Measurements from ENCODE around the gene ERF. TPM values are rescaled to one million over a fixed set of nuclear protein-coding genes. Genes with fewer than 3 reads are reported as not detected.

The ERF gene
- total RNA-seq, 1 experiment from 2014 or later: 96.1 TPM

GRCh38 chr19:42273407-42274064 lies 18.6 kb upstream of the ERF start:
- intact Hi-C loops (cut with micrococcal nuclease): no loop called here
- H3K4me1 ChIP-seq (ENCODE audit: control insufficient read depth in 1 of 2, insufficient read depth in 2 of 2, low read length in 2 of 2): peaks cover 25 to 32% of the 10 kb centered on the region in 2 experiments
- no peak overlapping the region for H3K9ac ChIP-seq (ENCODE audit: low read length)
- TF ChIP-seq EGR1 (IDR thresholded peaks at IDR 0.05; ENCODE audit: low read depth) (no peak), TCF7L2 (IDR thresholded peaks at IDR 0.05; ENCODE audit: borderline replicate concordance, extremely low read depth, insufficient read depth, insufficient read length) (no peak), CBX3 (IDR thresholded peaks at IDR 0.05; ENCODE audit: low read depth) (no peak), POLR2AphosphoS5 (IDR thresholded peaks at IDR 0.05; ENCODE audit: low read depth, low read length) (no peak), ZFX (IDR thresholded peaks at IDR 0.05) (no peak), ZNF274 (IDR thresholded peaks at IDR 0.05; ENCODE audit: low read depth, low read length) (no peak), EZH2phosphoT487 (IDR thresholded peaks at IDR 0.05; ENCODE audit: borderline replicate concordance) (no peak), EZH2 (IDR thresholded peaks at IDR 0.05) (no peak), MAX (IDR thresholded peaks at IDR 0.05) (no peak), CTCF (IDR thresholded peaks at IDR 0.05 in 2 of 3, conservative IDR thresholded peaks at IDR 0.05 in 1 of 3; ENCODE audit: borderline replicate concordance in 1 of 3, insufficient read depth in 1 of 3, low read depth in 2 of 3, low read length in 2 of 3) (no peak), ZBTB33 (IDR thresholded peaks at IDR 0.05; ENCODE audit: extremely low read depth, insufficient replicate concordance, low read length) (no peak), POLR2A (IDR thresholded peaks at IDR 0.05; ENCODE audit: borderline replicate concordance, extremely low read depth, insufficient read depth, insufficient read length) (no peak), YY1 (IDR thresholded peaks at IDR 0.05; ENCODE audit: extremely low read depth, insufficient replicate concordance, low read depth, low read length) (no peak), SIN3A (IDR thresholded peaks at IDR 0.05; ENCODE audit: low read depth) (no peak), JUND (IDR thresholded peaks at IDR 0.05) (no peak), CEBPB (IDR thresholded peaks at IDR 0.05; ENCODE audit: low read depth) (no peak), RAD21 (IDR thresholded peaks at IDR 0.05; ENCODE audit: low read depth) (no peak), SRF (IDR thresholded peaks at IDR 0.05; ENCODE audit: low read depth) (no peak)
- H3K27me3 ChIP-seq (ENCODE audit: insufficient read depth, low read length): no peaks in the 10 kb centered on the region
- ATAC-seq (no peak), DNase-seq (ENCODE audit: low read depth, low spot score) (no peak)
- H3K9me2 ChIP-seq (ENCODE audit: insufficient read depth): no peaks in the 10 kb centered on the region
- peaks cover 3 to 5% of the 10 kb centered on the region in 2 experiments; a peak in 2 of 4 replicates for H3K36me3 ChIP-seq (ENCODE audit: control insufficient read depth in 1 of 2, insufficient read depth in 2 of 2, low read length in 2 of 2)
- ChIA-PET RAD21 (ENCODE audit: low non-redundant PET in 1 of 2, low total read pairs in 2 of 2, uncharacterized antibody in 2 of 2, unreplicated experiment in 2 of 2) (no interaction called here), POLR2A (no interaction called here), CTCF (no interaction called here)
- no peak overlapping the region for H3K4me3 ChIP-seq (replicated peaks in 1 of 2; ENCODE audit: low read depth in 1 of 2, low read length in 2 of 2)
- no peak overlapping the region for H3K27ac ChIP-seq (ENCODE audit: low read depth, low read length)
- peaks cover 16% of the 10 kb centered on the region for H3K79me2 ChIP-seq (ENCODE audit: insufficient read depth, low read length)
- H4K20me1 ChIP-seq (ENCODE audit: insufficient read depth): no peaks in the 10 kb centered on the region
- no TSS peak for BruUV-seq (replicated peaks)
- no peaks in the 10 kb centered on the region for H3K9me3 ChIP-seq (ENCODE audit: control insufficient read depth in 1 of 2, insufficient read depth in 1 of 2, low read depth in 1 of 2, low read length in 2 of 2)
- no peak overlapping the region for H2AFZ ChIP-seq (ENCODE audit: low read depth, low read length, poor library complexity, severe bottlenecking)
- H3K4me2 ChIP-seq (ENCODE audit: low read length): no peak overlapping the region
